ENCODE measurements around the gene KRTAP4-8.
"Not testable (repeated sequence)": the region's sequence is repeated elsewhere in the genome, so short reads cannot be mapped to it uniquely, and the experiment has no call there.

KRTAP4-8 gene

DNA sequence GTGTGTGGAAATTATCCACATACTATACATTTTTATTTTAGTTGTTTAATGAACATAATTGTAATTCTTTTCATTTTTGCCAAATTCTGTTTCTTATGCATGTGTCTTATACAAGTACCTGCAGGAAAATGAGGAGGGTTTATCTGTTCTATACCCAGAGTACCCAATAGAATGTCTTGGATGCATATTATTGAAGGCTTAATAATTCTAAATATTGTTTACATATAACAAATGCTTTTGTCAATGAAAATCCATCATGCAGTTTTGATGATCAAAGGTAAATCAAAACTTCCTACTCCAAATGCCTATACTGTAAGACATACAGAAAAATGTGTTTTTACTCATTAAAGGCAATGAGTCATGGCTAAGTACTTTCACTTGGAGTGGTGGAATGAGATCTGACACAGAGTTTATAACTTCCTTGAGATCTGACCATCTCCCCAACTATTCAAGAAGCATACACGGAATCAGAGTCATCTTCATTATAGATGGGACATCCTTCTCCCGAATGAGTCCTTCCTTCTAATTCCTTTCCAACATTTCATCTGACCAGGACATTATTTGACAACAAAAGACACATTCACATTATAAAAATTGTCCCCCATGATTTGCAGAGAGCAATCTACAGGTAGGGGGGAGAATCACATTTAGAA lies 6.6 kb upstream of the KRTAP4-8 start:
- not testable (repeated sequence) for H4K8ac ChIP-seq (ENCODE audit: low read depth, low read length); H2BK5ac ChIP-seq (ENCODE audit: low read length); H3K79me1 ChIP-seq (ENCODE audit: low read length); H3K4ac ChIP-seq (ENCODE audit: low read depth, low read length); H3K27ac ChIP-seq (ENCODE audit: low read depth, low read length); H3K4me1 ChIP-seq (ENCODE audit: control insufficient read depth, low read depth, low read length); H3K36me3 ChIP-seq (ENCODE audit: control insufficient read depth, insufficient read depth, low read length); DNase-seq; H3K4me2 ChIP-seq (ENCODE audit: low read length); H3K27me3 ChIP-seq (ENCODE audit: insufficient read depth, low read length, poor library complexity); H2BK15ac ChIP-seq (replicated peaks; ENCODE audit: low read depth); H3K9ac ChIP-seq (ENCODE audit: low read length); H4K5ac ChIP-seq (ENCODE audit: low read length); H2AK5ac ChIP-seq (ENCODE audit: low read length); H3K18ac ChIP-seq (ENCODE audit: low read length); H3K23ac ChIP-seq (ENCODE audit: low read length); H3K79me2 ChIP-seq (ENCODE audit: control insufficient read depth, insufficient read depth, low read length); H2BK120ac ChIP-seq (ENCODE audit: low read depth, low read length); H3K56ac ChIP-seq (ENCODE audit: low read length); H3K4me3 ChIP-seq (ENCODE audit: low read length)
- no CpG with 5 or more reads among the region's 2 CpGs for WGBS (ENCODE audit: extremely low coverage, insufficient coverage, low lambda C conversion rate)

- WGBS (ENCODE audit: extremely low coverage, insufficient coverage, low lambda C conversion rate) = no CpG with 5 or more reads among the region's 1 CpG
- Histone ChIP-seq H3K79me2 (ENCODE audit: control insufficient read depth, insufficient read depth, low read length) (no peaks in the 10 kb centered on the region), H3K4me2 (ENCODE audit: low read length) (no peak overlapping the region), H2AK5ac (ENCODE audit: low read length) (no peak overlapping the region), H3K9ac (ENCODE audit: low read length) (no peak overlapping the region), H3K27ac (ENCODE audit: low read depth, low read length) (no peak overlapping the region), H3K18ac (ENCODE audit: low read length) (no peak overlapping the region), H2BK120ac (ENCODE audit: low read depth, low read length) (no peak overlapping the region), H3K4ac (ENCODE audit: low read depth, low read length) (no peak overlapping the region), H3K56ac (ENCODE audit: low read length) (no peak overlapping the region), H3K79me1 (ENCODE audit: low read length) (no peaks in the 10 kb centered on the region), H4K5ac (ENCODE audit: low read length) (no peak overlapping the region), H3K27me3 (ENCODE audit: insufficient read depth, low read length, poor library complexity) (no peaks in the 10 kb centered on the region), H3K36me3 (ENCODE audit: control insufficient read depth, insufficient read depth, low read length) (no peaks in the 10 kb centered on the region), H2BK5ac (ENCODE audit: low read length) (no peak overlapping the region), H3K4me1 (ENCODE audit: control insufficient read depth, low read depth, low read length) (no peaks in the 10 kb centered on the region), H3K4me3 (ENCODE audit: low read length) (no peak overlapping the region), H2BK15ac (replicated peaks; ENCODE audit: low read depth) (no peak overlapping the region), H3K23ac (ENCODE audit: low read length) (no peak overlapping the region), H4K8ac (ENCODE audit: low read depth, low read length) (no peak overlapping the region)
- DNase-seq = no peak
These were observed 6.0 kb upstream of the KRTAP4-8 start for GRCh38 chr17:41103896-41104295.

GRCh38 chr17:41101586-41102259 lies 3.8 kb upstream of the KRTAP4-8 start, which contains the start of gene KRTAP4-16:
TSS of gene KRTAP4-16 (minus strand) at chr17:41102209. CDS start at chr17:41102209, 0 bp downstream.
- Histone ChIP-seq H3K56ac (ENCODE audit: low read length) (no peak within 1 kb of the TSS), H2BK120ac (ENCODE audit: low read depth, low read length) (no peak within 1 kb of the TSS), H3K36me3 (ENCODE audit: control insufficient read depth, insufficient read depth, low read length) (no peaks in the 10 kb centered on the region), H3K27me3 (ENCODE audit: insufficient read depth, low read length, poor library complexity) (no peaks in the 10 kb centered on the region), H3K4me2 (ENCODE audit: low read length) (no peak within 1 kb of the TSS), H3K9ac (ENCODE audit: low read length) (no peak within 1 kb of the TSS), H3K23ac (ENCODE audit: low read length) (no peak within 1 kb of the TSS), H3K4ac (ENCODE audit: low read depth, low read length) (no peak within 1 kb of the TSS), H2AK5ac (ENCODE audit: low read length) (no peak within 1 kb of the TSS), H4K8ac (ENCODE audit: low read depth, low read length) (no peak within 1 kb of the TSS), H3K79me2 (ENCODE audit: control insufficient read depth, insufficient read depth, low read length) (no peaks in the 10 kb centered on the region), H3K4me3 (ENCODE audit: low read length) (no peak within 1 kb of the TSS), H2BK15ac (replicated peaks; ENCODE audit: low read depth) (no peak within 1 kb of the TSS), H2BK5ac (ENCODE audit: low read length) (no peak within 1 kb of the TSS), H3K18ac (ENCODE audit: low read length) (no peak within 1 kb of the TSS), H3K79me1 (ENCODE audit: low read length) (no peaks in the 10 kb centered on the region), H4K5ac (ENCODE audit: low read length) (no peak within 1 kb of the TSS), H3K4me1 (ENCODE audit: control insufficient read depth, low read depth, low read length) (no peaks in the 10 kb centered on the region), H3K27ac (ENCODE audit: low read depth, low read length) (no peak within 1 kb of the TSS)
- no CpG with 5 or more reads among the region's 10 CpGs for WGBS (ENCODE audit: extremely low coverage, insufficient coverage, low lambda C conversion rate)
- DNase-seq = no peak

- H2BK5ac ChIP-seq (ENCODE audit: low read length); H2AK5ac ChIP-seq (ENCODE audit: low read length); H3K27me3 ChIP-seq (ENCODE audit: insufficient read depth, low read length, poor library complexity); H3K23ac ChIP-seq (ENCODE audit: low read length); H3K4me1 ChIP-seq (ENCODE audit: control insufficient read depth, low read depth, low read length); H4K8ac ChIP-seq (ENCODE audit: low read depth, low read length); H3K18ac ChIP-seq (ENCODE audit: low read length); H3K56ac ChIP-seq (ENCODE audit: low read length); H4K5ac ChIP-seq (ENCODE audit: low read length); H3K9ac ChIP-seq (ENCODE audit: low read length); H2BK15ac ChIP-seq (replicated peaks; ENCODE audit: low read depth); DNase-seq; H3K27ac ChIP-seq (ENCODE audit: low read depth, low read length); H3K4ac ChIP-seq (ENCODE audit: low read depth, low read length); H2BK120ac ChIP-seq (ENCODE audit: low read depth, low read length); H3K79me1 ChIP-seq (ENCODE audit: low read length); H3K4me2 ChIP-seq (ENCODE audit: low read length); H3K4me3 ChIP-seq (ENCODE audit: low read length); H3K79me2 ChIP-seq (ENCODE audit: control insufficient read depth, insufficient read depth, low read length); H3K36me3 ChIP-seq (ENCODE audit: control insufficient read depth, insufficient read depth, low read length): not testable (repeated sequence)
- no CpG with 5 or more reads among the region's 7 CpGs for WGBS (ENCODE audit: extremely low coverage, insufficient coverage, low lambda C conversion rate)
These were observed 1.9 kb upstream of the KRTAP4-8 start for GRCh38 chr17:41099682-41100480.

DNA sequence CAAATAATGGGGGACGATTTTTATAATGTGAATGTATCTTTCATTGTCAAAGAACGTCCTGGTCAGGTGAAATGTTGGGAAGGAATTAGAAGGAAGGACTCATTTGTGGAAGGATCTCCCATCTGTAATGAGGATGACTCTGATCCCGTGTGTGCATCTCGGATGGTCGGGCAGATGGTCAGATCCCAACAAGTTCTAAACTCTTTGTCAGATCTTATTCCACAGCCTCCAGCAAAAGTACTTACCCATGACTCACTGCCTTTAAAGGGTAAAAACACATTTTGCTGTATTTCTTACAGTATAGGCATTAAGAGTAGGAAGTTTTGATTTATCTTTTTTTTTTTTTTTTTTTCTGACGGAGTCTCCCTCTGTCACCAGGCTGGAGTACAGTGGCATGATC lies 539 bp upstream of the KRTAP4-8 start:
- H2AK5ac ChIP-seq (ENCODE audit: low read length) = no peak overlapping the region
- H3K4me2 ChIP-seq (ENCODE audit: low read length) = no peak overlapping the region
- no peak for DNase-seq
- no peaks in the 10 kb centered on the region for H3K27me3 ChIP-seq (ENCODE audit: insufficient read depth, low read length, poor library complexity)
- no peak overlapping the region for H2BK5ac ChIP-seq (ENCODE audit: low read length)
- no peak overlapping the region for H3K56ac ChIP-seq (ENCODE audit: low read length)
- H4K5ac ChIP-seq (ENCODE audit: low read length) = no peak overlapping the region
- H3K4me1 ChIP-seq (ENCODE audit: control insufficient read depth, low read depth, low read length) = no peaks in the 10 kb centered on the region
- no peak overlapping the region for H3K27ac ChIP-seq (ENCODE audit: low read depth, low read length)
- H3K79me1 ChIP-seq (ENCODE audit: low read length) = no peaks in the 10 kb centered on the region
- H3K23ac ChIP-seq (ENCODE audit: low read length) = no peak overlapping the region
- no peak overlapping the region for H3K4me3 ChIP-seq (ENCODE audit: low read length)
- no peaks in the 10 kb centered on the region for H3K36me3 ChIP-seq (ENCODE audit: control insufficient read depth, insufficient read depth, low read length)
- H2BK15ac ChIP-seq (replicated peaks; ENCODE audit: low read depth) = no peak overlapping the region
- no peak overlapping the region for H3K18ac ChIP-seq (ENCODE audit: low read length)
- no CpG with 5 or more reads among the region's 6 CpGs for WGBS (ENCODE audit: extremely low coverage, insufficient coverage, low lambda C conversion rate)
- no peaks in the 10 kb centered on the region for H3K79me2 ChIP-seq (ENCODE audit: control insufficient read depth, insufficient read depth, low read length)
- H4K8ac ChIP-seq (ENCODE audit: low read depth, low read length) = no peak overlapping the region
- no peak overlapping the region for H3K9ac ChIP-seq (ENCODE audit: low read length)
- H2BK120ac ChIP-seq (ENCODE audit: low read depth, low read length) = no peak overlapping the region
- no peak overlapping the region for H3K4ac ChIP-seq (ENCODE audit: low read depth, low read length)

Data from mesendoderm (in vitro differentiated cells).